Gastrocnemius medialis (tissue), 4 donors: ENCODE data around the gene R3HCC1L.

Experiments used
- CTCF ChIP-seq, 5 experiments: fragments of 450-650 bp in 3 of 5; fragments of 200-600 bp in 2 of 5; sonication (generic) in 2 of 5; IDR thresholded peaks in 4 of 5; conservative IDR thresholded peaks in 1 of 5; 1 replicate in 4 of 5; 2 replicates in 1 of 5; pipeline ENCODE4 v1.5.1; 2016 to 2019; ENCODE audit warnings: antibody characterized with exemption in 5 of 5, mild to moderate bottlenecking in 3 of 5, moderate library complexity in 3 of 5
- POLR2A ChIP-seq, 2 donors: fragments of 450-650 bp; IDR thresholded peaks; one replicate each; pipeline ENCODE4 v1.6.1; 2017; ENCODE audit warnings: antibody characterized with exemption in 2 of 2, mild to moderate bottlenecking in 2 of 2, moderate library complexity in 2 of 2

DNA sequence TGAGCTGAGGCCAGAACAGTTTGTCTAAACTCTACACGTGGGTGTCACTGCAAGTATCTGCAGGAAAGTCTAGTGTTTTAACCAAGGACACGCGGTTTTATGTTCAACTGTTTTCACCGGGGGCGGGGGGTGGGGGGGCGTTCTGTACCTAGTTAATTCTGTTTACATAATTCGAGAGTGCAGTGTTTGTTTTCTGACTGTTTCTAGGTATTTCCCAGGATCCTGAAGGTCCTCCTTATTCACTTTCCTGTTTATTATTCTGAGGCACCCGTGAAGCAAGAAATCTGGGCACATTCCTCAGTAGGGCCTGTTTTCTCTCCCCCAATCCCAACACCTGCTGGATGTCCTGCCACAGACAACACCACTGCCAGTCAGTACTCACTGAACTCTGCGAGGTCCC, 125.9 kb downstream of the R3HCC1L start:
- TF ChIP-seq CTCF (IDR thresholded peaks at IDR 0.05 in 4 of 5, conservative IDR thresholded peaks at IDR 0.05 in 1 of 5) (no peak), POLR2A (IDR thresholded peaks at IDR 0.05) (no peak)
